ENCODE results near the gene TSHZ2. TPM values are rescaled to one million over a fixed set of nuclear protein-coding genes. Genes with fewer than 3 reads are reported as not detected.

The TSHZ2 gene
- total and polyA plus RNA-seq, 2 donors (not counting 1 experiment from before 2014, with no cell fraction given): 1.00 to 5.7 TPM

DNA sequence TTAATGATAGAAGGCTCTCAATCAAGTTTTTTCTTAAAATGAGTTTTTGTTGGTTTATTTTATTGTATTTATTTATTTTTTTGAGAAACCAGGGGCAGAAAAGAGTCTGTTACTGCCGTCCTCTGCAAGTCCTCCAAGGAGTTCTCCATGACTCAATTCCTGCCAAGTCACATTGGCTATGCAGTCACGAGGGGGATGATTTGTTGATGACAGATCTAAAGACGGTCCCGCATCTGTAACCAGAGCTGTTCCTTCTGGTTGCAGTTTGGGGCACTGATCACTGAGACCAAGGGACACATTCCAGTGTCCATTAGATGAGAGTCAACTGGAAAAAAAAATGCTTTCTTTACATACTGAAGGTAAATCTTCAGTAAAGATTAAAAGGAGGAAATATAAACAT is 13.9 kb upstream of the TSHZ2 start:
- POLR2A ChIA-PET: no interaction called here
- intact Hi-C loops (cut with micrococcal nuclease): no loop called here
- ATAC-seq (ENCODE audit: low read depth) (no peak), DNase-seq (no peak)
- CTCF ChIA-PET: no interaction called here
- Histone ChIP-seq H4K20me1 (ENCODE audit: control insufficient read depth, insufficient read depth, low read length, poor library complexity, severe bottlenecking) (no peaks in the 10 kb centered on the region), H3K9ac (ENCODE audit: low read length) (no peak overlapping the region), H3K4me3 (ENCODE audit: control extremely low read depth in 1 of 5, extremely low read depth in 1 of 5, insufficient read depth in 1 of 5, low read depth in 2 of 5, low read length in 4 of 5) (no peak overlapping the region), H2AFZ (ENCODE audit: insufficient read depth, low read depth, low read length, poor library complexity, severe bottlenecking) (no peak overlapping the region), H3K4me2 (replicated peaks; ENCODE audit: low read depth, low read length, poor library complexity, severe bottlenecking) (no peak overlapping the region), H3K27me3 (replicated peaks in 1 of 4; ENCODE audit: control extremely low read depth in 1 of 4, control insufficient read depth in 3 of 4, insufficient read depth in 4 of 4, low read length in 3 of 4) (peaks cover 0 to 4% (median 0%) of the 10 kb centered on the region in 4 experiments), H3K36me3 (replicated peaks in 1 of 2; ENCODE audit: control extremely low read depth in 1 of 2, control insufficient read depth in 1 of 2, extremely low read depth in 1 of 2, insufficient read depth in 2 of 2, low read length in 1 of 2) (no peaks in the 10 kb centered on the region), H3K79me2 (ENCODE audit: control insufficient read depth, insufficient read depth, low read length) (no peaks in the 10 kb centered on the region), H3K9me3 (ENCODE audit: control extremely low read depth in 1 of 3, control insufficient read depth in 2 of 3, insufficient read depth in 1 of 3, low read length in 2 of 3) (peaks cover 0 to 2% (median 0%) of the 10 kb centered on the region in 3 donors), H3K27ac (ENCODE audit: low read length in 2 of 2) (no peak overlapping the region), H3K4me1 (ENCODE audit: control insufficient read depth in 2 of 2, insufficient read depth in 2 of 2, low read length in 2 of 2) (no peaks in the 10 kb centered on the region)
- Mint-ChIP-seq H3K27ac (no peak overlapping the region), H3K4me3 (no peak overlapping the region), H3K27me3 (peaks cover 10% of the 10 kb centered on the region), H3K9me3 (ENCODE audit: insufficient read depth) (no peaks in the 10 kb centered on the region), H3K4me1 (peaks cover 7% of the 10 kb centered on the region)
- TF ChIP-seq CTCF (IDR thresholded peaks at IDR 0.05): no peak
- no peak for TF ChIP-seq EZH2 (IDR thresholded peaks at IDR 0.05; ENCODE audit: borderline replicate concordance, insufficient read depth, low read depth, low read length, poor library complexity, severe bottlenecking)
- 61% methylated on average over 2 of the region's 4 CpGs for WGBS (ENCODE audit: insufficient coverage)

DNA sequence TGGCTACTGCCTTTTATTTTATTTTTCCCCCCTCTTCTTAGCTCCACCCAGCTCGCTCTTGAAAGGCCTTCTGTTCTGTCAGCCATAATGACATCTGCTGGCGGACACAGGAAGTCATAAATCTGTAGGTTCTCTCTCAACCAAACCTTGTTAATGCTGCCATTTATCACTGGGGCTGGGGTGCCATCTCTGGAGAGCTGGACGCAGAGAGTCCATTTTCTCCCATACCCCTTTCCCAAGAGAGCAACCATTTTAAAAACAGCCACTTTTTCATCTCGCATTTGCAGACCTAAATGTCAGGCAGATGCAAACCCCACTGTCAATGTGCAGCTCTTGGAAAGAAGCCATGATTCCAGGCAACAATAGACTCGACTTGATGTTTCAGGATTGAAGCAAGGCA is 13.0 kb upstream of the TSHZ2 start:
- H3K9ac ChIP-seq (ENCODE audit: low read length): no peak overlapping the region
- Mint-ChIP-seq H3K27me3 (peaks cover 16% of the 10 kb centered on the region), H3K9me3 (ENCODE audit: insufficient read depth) (no peaks in the 10 kb centered on the region), H3K27ac (no peak overlapping the region), H3K4me1 (peaks cover 7% of the 10 kb centered on the region), H3K4me3 (no peak overlapping the region)
- 65% methylated on average over 5 of the region's 5 CpGs for WGBS (ENCODE audit: insufficient coverage)
- ChIA-PET POLR2A (no interaction called here), CTCF (no interaction called here)
- peaks cover 0 to 4% (median 0%) of the 10 kb centered on the region in 4 experiments for H3K27me3 ChIP-seq (replicated peaks in 1 of 4; ENCODE audit: control extremely low read depth in 1 of 4, control insufficient read depth in 3 of 4, insufficient read depth in 4 of 4, low read length in 3 of 4)
- ATAC-seq (ENCODE audit: low read depth) (no peak), DNase-seq (no peak)
- no peaks in the 10 kb centered on the region for H3K79me2 ChIP-seq (ENCODE audit: control insufficient read depth, insufficient read depth, low read length)
- TF ChIP-seq CTCF (IDR thresholded peaks at IDR 0.05) (no peak), EZH2 (IDR thresholded peaks at IDR 0.05; ENCODE audit: borderline replicate concordance, insufficient read depth, low read depth, low read length, poor library complexity, severe bottlenecking) (no peak)
- no peaks in the 10 kb centered on the region for H3K4me1 ChIP-seq (ENCODE audit: control insufficient read depth in 2 of 2, insufficient read depth in 2 of 2, low read length in 2 of 2)
- H3K36me3 ChIP-seq (replicated peaks in 1 of 2; ENCODE audit: control extremely low read depth in 1 of 2, control insufficient read depth in 1 of 2, extremely low read depth in 1 of 2, insufficient read depth in 2 of 2, low read length in 1 of 2): no peaks in the 10 kb centered on the region
- H3K4me3 ChIP-seq (ENCODE audit: control extremely low read depth in 1 of 5, extremely low read depth in 1 of 5, insufficient read depth in 1 of 5, low read depth in 2 of 5, low read length in 4 of 5): no peak overlapping the region
- peaks cover 0 to 2% (median 0%) of the 10 kb centered on the region in 3 donors for H3K9me3 ChIP-seq (ENCODE audit: control extremely low read depth in 1 of 3, control insufficient read depth in 2 of 3, insufficient read depth in 1 of 3, low read length in 2 of 3)
- intact Hi-C loops (cut with micrococcal nuclease): no loop called here
- no peak overlapping the region for H3K27ac ChIP-seq (ENCODE audit: low read length in 2 of 2)
- no peak overlapping the region for H2AFZ ChIP-seq (ENCODE audit: insufficient read depth, low read depth, low read length, poor library complexity, severe bottlenecking)
- no peak overlapping the region for H3K4me2 ChIP-seq (replicated peaks; ENCODE audit: low read depth, low read length, poor library complexity, severe bottlenecking)
- H4K20me1 ChIP-seq (ENCODE audit: control insufficient read depth, insufficient read depth, low read length, poor library complexity, severe bottlenecking): no peaks in the 10 kb centered on the region
